Dedifferentiated amniotic fluid mesenchymal stem cell (primary cell): Measurements from ENCODE around the gene P2RX4.
"Not testable (repeated sequence)": the region's sequence is repeated elsewhere in the genome, so short reads cannot be mapped to it uniquely, and the experiment has no call there.

Experiments used
- DNase-seq: peaks from one replicate; pipeline ENCODE4 v3.0.0-alpha.2; 2016; ENCODE audit errors: extremely low spot score

P2RX4 gene

DNA sequence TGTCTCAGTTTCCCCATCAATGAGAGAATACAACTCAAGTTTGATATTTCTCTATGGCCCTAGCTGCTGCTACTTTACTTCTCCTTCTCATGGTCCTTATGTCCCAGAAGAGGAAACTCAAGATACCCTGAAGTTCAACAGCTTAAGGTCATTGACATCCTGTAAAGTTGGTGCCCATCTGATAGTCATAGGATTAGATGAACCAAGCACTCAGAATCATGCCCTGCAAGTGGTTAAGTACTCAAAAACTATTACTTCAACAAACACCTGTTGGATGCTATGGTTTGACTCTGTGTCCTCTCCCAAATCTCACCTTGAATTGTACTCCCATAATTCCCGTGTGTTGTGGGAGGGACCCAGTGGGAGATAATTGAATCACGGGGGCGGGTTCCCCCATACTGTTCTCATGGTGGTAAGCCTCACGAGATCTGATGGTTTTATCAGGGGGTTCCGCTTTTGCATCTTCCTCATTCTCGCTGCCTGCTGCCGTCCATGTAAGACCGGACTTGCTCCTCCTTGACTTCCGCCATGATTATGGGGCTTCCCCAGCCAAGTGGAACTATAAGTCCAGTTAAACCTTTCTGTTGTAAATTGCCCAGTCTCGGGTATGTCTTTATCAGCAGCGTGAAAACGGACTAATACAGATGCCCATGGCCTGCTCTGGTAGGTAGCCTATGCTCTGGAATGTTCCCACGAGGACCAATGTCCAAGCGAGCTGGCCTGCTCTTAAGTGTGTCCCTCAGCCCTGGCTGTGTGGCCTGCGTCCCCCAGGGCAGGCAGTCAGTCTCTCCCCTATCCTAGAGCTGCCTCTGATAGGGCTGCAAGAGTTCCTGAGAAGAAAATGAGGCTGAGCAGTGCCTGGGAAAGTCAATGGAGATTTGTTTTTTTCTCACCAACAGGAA, 68.5 kb downstream of the P2RX4 start:
- DNase-seq = no peak

DNA sequence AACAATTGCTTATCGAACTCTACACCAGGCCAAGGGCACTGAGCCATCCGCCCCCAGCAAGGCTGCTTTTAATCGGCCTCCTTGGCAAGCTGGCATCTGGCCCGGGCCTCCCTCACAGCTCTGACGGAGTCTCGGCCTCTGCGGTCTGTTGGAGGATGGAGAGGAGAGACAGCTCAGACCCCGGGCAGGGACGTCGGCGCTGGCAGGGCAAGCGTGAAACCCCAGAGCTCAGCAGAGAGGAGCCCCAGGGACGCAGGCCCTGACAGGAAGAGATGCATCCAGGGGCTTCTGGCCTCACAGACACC, 69.1 kb downstream of the P2RX4 start:
- no peak for DNase-seq

DNA sequence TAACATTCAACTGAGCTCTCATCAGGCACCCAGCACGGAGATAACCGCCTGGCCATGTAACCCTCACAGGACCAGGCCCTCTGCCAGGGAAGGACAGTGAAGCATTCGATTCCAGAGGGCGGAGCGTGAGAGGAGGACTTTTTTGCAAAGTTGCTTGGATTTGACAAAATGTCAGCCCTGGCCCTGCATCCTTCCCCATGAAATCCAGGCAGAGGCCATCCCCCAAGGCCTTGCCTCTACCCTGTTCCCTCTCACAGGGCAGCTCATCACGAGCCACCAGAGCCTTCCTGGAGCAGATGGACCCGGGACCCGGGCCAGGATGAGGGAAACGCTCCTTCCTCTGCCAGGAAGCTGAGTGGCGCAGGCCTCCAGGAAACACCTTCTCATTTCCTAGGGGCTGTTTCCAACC, 69.6 kb downstream of the P2RX4 start:
- DNase-seq = no peak

DNA sequence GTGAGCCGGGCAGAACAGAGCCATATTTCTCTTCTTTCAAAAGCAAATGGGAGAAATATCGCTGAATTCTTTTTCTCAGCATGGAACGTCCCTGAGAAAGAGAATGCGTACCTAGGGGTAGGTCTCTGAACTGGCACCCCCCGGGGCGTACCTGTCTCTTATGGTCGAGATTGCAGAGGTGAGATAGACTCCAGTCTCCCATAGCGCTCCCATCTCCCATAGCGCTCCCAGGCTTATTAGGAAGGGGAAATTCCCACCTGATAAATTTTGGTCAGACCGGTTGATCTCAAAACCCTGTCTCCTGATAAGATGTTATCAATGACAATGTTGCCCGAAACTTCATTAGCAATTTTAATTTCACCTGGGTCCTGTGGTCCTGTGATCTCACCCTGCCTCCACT, 70.6 kb downstream of the P2RX4 start:
- not testable (repeated sequence) for DNase-seq

DNA sequence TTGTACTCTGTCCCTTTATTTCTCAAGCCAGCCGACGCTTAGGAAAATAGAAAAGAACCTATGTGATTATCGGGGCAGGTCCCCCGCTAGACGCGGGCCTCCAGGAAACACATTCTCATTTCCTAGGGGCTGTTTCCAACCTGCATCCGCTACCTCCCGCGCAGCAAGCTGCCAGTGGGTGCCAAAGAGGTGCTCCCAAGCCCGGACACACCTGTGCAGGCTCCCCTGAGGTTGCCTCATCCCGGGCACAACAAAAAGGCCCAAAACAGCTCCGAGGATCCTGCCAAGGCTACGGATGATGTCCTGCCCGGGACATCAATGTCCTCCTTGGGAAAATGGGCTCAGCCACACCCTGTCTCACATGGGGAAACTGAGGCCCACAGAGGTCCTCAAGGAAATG, 71.2 kb downstream of the P2RX4 start:
- DNase-seq = not testable (repeated sequence)

DNA sequence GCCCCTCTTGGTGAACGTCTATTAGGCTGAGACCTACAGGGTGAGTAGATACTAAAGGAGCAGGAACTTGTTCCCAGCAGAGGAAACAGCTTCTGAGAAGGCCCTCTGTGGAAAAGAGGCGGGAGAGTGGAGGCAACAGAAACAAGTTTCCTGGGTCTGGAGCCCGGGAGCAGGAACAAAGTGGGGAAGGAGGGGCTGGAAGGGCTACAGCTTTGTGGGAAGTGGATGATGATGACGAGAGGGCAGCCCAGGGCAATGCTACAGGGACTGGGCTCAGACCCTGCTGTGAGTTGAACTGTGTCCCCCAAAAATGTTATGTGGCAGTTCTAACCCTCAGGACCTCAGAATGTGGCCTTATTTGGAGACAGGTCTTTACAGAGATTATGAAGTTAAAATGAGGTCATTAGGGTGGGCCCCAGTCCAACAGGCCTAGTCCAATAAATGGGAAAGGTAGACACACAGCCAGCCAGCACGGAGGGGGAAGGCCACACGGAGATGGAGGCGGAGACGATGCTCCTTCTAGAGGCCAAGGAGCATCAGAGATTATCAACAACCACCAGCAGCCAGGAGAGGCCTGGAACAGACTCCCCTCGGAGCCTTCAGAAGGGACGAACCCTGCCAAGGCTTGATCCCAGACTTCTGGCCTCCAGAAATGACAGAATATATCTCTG, 72.3 kb downstream of the P2RX4 start:
- DNase-seq = no peak

DNA sequence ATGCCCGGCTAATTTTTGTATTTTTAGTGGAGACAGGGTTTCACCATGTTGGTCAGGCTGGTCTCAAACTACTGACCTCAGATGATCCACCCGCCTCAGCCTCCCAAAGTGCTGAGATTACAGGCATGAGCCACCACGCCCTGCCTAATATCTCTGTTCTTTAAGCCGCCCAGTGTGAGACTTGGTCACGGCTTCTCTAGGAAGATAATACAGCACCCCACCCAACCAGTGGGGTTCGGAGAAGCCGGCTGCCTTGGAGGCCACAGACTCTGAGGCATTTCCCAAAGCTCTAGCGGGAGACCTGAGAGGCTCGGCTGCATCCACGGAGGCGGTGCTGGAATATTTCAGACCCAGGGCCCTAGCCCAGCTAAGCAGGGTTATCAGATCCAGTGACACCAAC, 73.0 kb downstream of the P2RX4 start:
- DNase-seq = not testable (repeated sequence)

DNA sequence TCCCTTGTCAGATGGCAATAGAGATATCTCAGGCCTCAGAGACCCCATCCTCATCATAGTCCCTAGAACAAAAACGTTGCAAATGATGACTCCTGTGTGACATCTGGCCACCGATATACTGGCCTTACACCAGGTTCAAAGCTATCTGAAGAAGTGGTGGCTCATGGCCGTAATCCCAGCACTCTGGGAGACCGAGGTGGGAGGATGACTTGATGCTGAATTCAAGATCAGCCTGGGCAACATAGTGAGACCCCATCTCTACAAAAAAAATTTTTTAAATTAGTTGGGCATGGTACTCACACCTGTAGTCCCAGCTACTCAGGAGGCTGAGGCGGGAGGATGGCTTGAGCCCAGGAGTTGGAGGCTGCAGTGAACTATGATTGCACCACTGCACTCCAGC, 73.5 kb downstream of the P2RX4 start:
- DNase-seq = no peak
